Esophagus muscularis mucosa (tissue), 4 donors: ENCODE data around the gene SNRNP35. TPM values are rescaled to one million over a fixed set of nuclear protein-coding genes. Genes with fewer than 3 reads are reported as not detected.
"Not testable (repeated sequence)": the region's sequence is repeated elsewhere in the genome, so short reads cannot be mapped to it uniquely, and the experiment has no call there.

ENCODE experiments used
- DNase-seq: peaks from one replicate; pipeline ENCODE4 v3.0.0-alpha.2; 2017; ENCODE audit errors: extremely low spot score
- H3K27ac ChIP-seq, 4 donors: fragments of 200-600 bp; sonication (generic); replicated peaks in 1 of 4; 1 replicate in 3 of 4; 2 replicates in 1 of 4; pipeline ENCODE4 v1.5.1; 2016 to 2019; ENCODE audit warnings: mild to moderate bottlenecking in 1 of 4
- H3K27me3 ChIP-seq, 4 donors: fragments of 200-600 bp; sonication (generic); one replicate each; pipeline versions ENCODE4 v1.5.1 to v1.6.0; 2016 to 2019
- H3K36me3 ChIP-seq, 4 donors: fragments of 200-600 bp; sonication (generic); one replicate each; pipeline ENCODE4 v1.5.1; 2016 to 2019
- H3K4me1 ChIP-seq, 4 donors: fragments of 200-600 bp; sonication (generic); one replicate each; pipeline ENCODE4 v1.5.1; 2016 to 2019
- H3K4me3 ChIP-seq, 4 donors: fragments of 200-600 bp; sonication (generic); 1 replicate in 2 of 4; 2 replicates in 2 of 4; pipeline ENCODE4 v1.5.1; 2016 to 2019; ENCODE audit warnings: mild to moderate bottlenecking in 4 of 4, moderate library complexity in 1 of 4
- H3K9me3 ChIP-seq, 4 donors: fragments of 200-600 bp; sonication (generic); 1 replicate in 3 of 4; 2 replicates in 1 of 4; pipeline ENCODE4 v1.5.1; 2016 to 2019
- EP300 ChIP-seq: sonication (generic); formaldehyde crosslinking; IDR thresholded peaks from one replicate; pipeline ENCODE4 v1.6.1; 2017; ENCODE audit warnings: antibody characterized with exemption
- POLR2A ChIP-seq: fragments of 450-650 bp; IDR thresholded peaks from one replicate; pipeline ENCODE4 v1.6.1; 2017; ENCODE audit warnings: antibody characterized with exemption, moderate library complexity, mild to moderate bottlenecking, low read depth
- POLR2AphosphoS5 ChIP-seq, 2 donors: sonication (generic); formaldehyde crosslinking; IDR thresholded peaks; one replicate each; pipeline ENCODE4 v1.6.1; 2017; ENCODE audit warnings: antibody characterized with exemption in 2 of 2
- WGBS: methylation state at CpG from one replicate; pipeline ENCODE4 v1.1.5; 2018; 5-methylcytosine and 5-hydroxymethylcytosine counted together
- intact Hi-C: fragments of 100-400 bp; cut with DNase I; formaldehyde crosslinking; loops from one replicate; pipeline ENCODE4 v1.15.1; 2023
- total RNA-seq, 4 donors: library from RNA; depleted of rRNA; stranded (reverse); fragments of >200 nt; gene quantifications; one replicate each; pipeline versions ENCODE4 v1.1.0 to v1.2.1, GENCODE V29; 2016
- TF ChIP-seq, protein P1 (sequence below), 3 experiments: fragments of 200-600 bp in 2 of 3; fragments of 450-650 bp in 1 of 3; sonication (generic) in 2 of 3; IDR thresholded peaks; one replicate each; pipeline ENCODE4 v1.5.1; 2017 to 2019; ENCODE audit warnings: antibody characterized with exemption in 3 of 3, mild to moderate bottlenecking in 2 of 3, moderate library complexity in 1 of 3

The SNRNP35 gene
- total RNA-seq, 4 donors from 2014 or later, result 11.6 to 27.4 (median 17.0) TPM

DNA sequence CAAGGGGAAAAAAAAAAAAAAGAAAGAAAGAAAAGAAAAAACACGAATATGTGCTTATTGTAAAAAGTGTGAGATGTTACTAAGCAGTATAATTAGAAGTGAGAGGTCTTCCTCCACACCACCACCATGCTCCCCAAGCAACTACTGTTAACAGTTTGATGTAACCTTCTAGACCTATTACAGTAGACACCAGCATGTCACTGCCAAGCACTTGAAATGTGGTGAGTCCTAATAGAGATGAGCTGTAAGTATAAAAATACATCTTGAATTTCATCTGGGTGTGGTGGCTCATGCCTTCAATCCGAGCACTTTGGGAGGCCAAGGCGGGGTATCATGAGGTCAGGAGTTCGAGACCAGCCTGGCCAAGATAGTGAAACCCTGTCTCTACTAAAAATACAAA, 8.1 kb upstream of the SNRNP35 start:
- TF ChIP-seq POLR2AphosphoS5 (IDR thresholded peaks at IDR 0.05) (no peak), EP300 (no peak), POLR2A (no peak)
- TF ChIP-seq, protein P1, sequence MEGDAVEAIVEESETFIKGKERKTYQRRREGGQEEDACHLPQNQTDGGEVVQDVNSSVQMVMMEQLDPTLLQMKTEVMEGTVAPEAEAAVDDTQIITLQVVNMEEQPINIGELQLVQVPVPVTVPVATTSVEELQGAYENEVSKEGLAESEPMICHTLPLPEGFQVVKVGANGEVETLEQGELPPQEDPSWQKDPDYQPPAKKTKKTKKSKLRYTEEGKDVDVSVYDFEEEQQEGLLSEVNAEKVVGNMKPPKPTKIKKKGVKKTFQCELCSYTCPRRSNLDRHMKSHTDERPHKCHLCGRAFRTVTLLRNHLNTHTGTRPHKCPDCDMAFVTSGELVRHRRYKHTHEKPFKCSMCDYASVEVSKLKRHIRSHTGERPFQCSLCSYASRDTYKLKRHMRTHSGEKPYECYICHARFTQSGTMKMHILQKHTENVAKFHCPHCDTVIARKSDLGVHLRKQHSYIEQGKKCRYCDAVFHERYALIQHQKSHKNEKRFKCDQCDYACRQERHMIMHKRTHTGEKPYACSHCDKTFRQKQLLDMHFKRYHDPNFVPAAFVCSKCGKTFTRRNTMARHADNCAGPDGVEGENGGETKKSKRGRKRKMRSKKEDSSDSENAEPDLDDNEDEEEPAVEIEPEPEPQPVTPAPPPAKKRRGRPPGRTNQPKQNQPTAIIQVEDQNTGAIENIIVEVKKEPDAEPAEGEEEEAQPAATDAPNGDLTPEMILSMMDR (IDR thresholded peaks at IDR 0.05), result no peak
- intact Hi-C loops, result no loop called here
- Histone ChIP-seq H3K4me3 (no peak overlapping the region), H3K4me1 (peaks cover 17 to 21% (median 18%) of the 10 kb centered on the region in 4 donors), H3K36me3 (no peaks in the 10 kb centered on the region), H3K9me3 (no peaks in the 10 kb centered on the region), H3K27ac (no peak overlapping the region), H3K27me3 (no peaks in the 10 kb centered on the region)
- no peak for DNase-seq
- WGBS, result 80% methylated on average over 4 of the region's 4 CpGs

DNA sequence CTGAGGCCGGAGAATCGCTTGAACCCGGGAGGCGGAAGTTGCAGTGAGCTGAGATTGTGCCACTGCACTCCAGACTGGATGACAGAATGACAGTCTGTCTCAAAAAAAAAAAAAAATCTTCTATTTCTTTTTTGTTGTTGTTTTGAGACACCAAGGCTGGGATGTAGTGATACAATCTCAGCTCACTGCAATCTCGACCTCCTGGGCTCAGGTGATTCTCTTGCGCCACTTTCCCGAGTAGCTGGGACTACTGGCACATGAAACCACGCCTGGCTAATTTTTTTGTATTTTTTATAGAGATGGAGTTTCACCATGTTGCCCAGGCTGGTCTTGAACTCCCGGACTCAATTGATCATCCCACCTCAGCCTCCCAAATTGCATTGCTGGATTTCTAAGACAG, 7.3 kb upstream of the SNRNP35 start:
- H3K4me1 ChIP-seq, result peaks cover 10 to 13% (median 11%) of the 10 kb centered on the region in 4 donors
- no peak for DNase-seq
- 93% methylated on average over 9 of the region's 9 CpGs for WGBS
- H3K27me3 ChIP-seq, result no peaks in the 10 kb centered on the region
- TF ChIP-seq POLR2AphosphoS5 (IDR thresholded peaks at IDR 0.05) (no peak), EP300 (no peak), POLR2A (no peak)
- TF ChIP-seq, protein P1 (IDR thresholded peaks at IDR 0.05), result no peak
- no peaks in the 10 kb centered on the region for H3K36me3 ChIP-seq
- H3K4me3 ChIP-seq, result no peak overlapping the region
- intact Hi-C loops, result no loop called here
- no peaks in the 10 kb centered on the region for H3K9me3 ChIP-seq
- H3K27ac ChIP-seq, result no peak overlapping the region

DNA sequence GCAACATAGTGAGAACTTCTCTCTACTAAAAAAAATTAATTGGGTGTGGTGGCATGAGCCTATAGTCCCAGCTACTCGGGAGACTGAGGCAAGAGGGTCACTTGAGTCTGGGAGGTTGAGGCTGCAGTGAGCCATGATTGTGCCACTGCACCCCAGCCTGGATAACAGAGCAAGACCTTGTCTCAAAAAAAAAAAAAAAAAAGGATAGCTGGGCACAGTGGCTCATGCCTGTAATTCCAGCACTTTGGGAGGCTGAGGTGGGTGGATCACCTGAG, 5.7 kb upstream of the SNRNP35 start:
- DNase-seq, H3K27ac ChIP-seq, H3K27me3 ChIP-seq, H3K9me3 ChIP-seq, H3K4me1 ChIP-seq, intact Hi-C loops, H3K36me3 ChIP-seq, H3K4me3 ChIP-seq: not testable (repeated sequence)
- 0% methylated on average over 1 of the region's 1 CpG for WGBS

DNA sequence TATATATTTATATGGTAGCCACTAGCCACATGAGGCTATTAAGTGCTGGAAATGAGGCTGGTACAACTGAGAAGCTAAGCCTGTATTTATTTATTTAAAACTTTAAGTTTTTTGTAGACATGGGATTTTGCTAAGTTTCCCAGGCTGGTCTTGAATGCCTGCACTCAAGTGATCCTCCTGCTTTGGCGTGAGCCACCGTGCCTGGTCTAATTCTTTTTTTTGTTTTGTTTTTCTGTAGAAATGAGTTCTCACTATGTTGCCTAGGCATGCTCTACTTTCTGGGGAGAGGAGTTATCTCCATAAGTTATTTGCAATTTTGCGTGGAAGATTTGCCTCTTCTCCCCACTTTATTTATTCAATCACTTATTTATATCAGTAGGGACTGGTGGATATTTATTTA, 4.8 kb upstream of the SNRNP35 start:
- Histone ChIP-seq H3K27ac (no peak overlapping the region), H3K4me1 (no peaks in the 10 kb centered on the region), H3K4me3 (no peak overlapping the region), H3K9me3 (no peaks in the 10 kb centered on the region), H3K27me3 (no peaks in the 10 kb centered on the region), H3K36me3 (no peaks in the 10 kb centered on the region)
- WGBS, result 84% methylated on average over 3 of the region's 3 CpGs
- TF ChIP-seq, protein P1 (IDR thresholded peaks at IDR 0.05), result no peak
- TF ChIP-seq EP300 (no peak), POLR2AphosphoS5 (IDR thresholded peaks at IDR 0.05) (no peak), POLR2A (no peak)
- intact Hi-C loops, result no loop called here
- DNase-seq, result no peak

DNA sequence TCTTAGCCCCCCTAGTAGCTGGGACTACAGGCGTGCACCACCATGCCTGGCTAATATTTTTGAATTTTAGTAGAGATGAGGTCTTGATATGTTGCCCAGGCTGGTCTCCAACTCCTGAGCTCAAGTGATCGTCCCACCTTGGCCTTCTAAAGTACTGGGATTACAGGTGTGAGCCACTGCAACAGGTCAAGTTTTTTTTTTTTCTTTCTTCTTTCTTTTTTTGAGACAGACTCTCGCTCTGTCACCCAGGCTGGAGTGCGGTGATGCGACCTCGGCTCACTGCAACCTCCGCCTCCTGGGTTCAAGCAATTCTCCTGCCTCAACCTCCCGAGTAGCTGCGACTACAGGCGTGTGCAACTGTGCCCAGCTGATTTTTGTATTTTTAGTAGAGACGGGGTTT, 5.2 kb downstream of the SNRNP35 start:
- H3K9me3 ChIP-seq, H3K4me3 ChIP-seq, DNase-seq, H3K27me3 ChIP-seq, intact Hi-C loops, H3K27ac ChIP-seq: not testable (repeated sequence)
- Histone ChIP-seq H3K36me3 (peaks cover 11 to 27% (median 23%) of the 10 kb centered on the region in 4 donors), H3K4me1 (peaks cover 28 to 39% (median 30%) of the 10 kb centered on the region in 4 donors)
- 94% methylated on average over 11 of the region's 11 CpGs for WGBS

DNA sequence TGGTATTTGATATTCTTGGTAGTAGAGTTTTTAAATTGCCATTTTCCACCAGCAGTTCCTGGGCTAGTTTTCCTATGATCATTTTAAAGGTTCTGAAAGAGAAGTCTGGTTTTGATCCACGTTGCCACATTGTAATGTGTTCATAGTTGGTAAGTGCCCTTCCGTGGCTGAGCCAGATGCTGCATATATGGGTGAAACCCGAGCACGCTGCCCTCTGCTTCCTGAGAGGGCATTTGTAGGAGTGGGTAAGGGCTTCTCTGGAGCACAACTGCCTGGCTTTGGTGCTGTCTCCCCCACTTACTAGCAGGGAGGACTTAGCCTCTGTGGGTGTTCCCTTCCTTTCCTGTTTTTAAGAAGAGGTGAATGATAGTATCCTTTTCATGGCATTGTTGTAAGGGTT, 7.1 kb downstream of the SNRNP35 start:
- Histone ChIP-seq H3K9me3 (no peaks in the 10 kb centered on the region), H3K27ac (no peak overlapping the region), H3K4me3 (no peak overlapping the region), H3K4me1 (peaks cover 12 to 24% (median 15%) of the 10 kb centered on the region in 4 donors), H3K36me3 (peaks cover 11 to 30% (median 24%) of the 10 kb centered on the region in 4 donors), H3K27me3 (no peaks in the 10 kb centered on the region)
- intact Hi-C loops, result no loop called here
- 90% methylated on average over 4 of the region's 4 CpGs for WGBS
- DNase-seq, result no peak
- TF ChIP-seq, protein P1 (IDR thresholded peaks at IDR 0.05), result no peak
- TF ChIP-seq POLR2A, result no peak
- no peak for TF ChIP-seq POLR2AphosphoS5 (IDR thresholded peaks at IDR 0.05)
- no peak for TF ChIP-seq EP300
